Activated CD8-positive, alpha-beta memory T cell treated with anti-CD3 and anti-CD28 coated beads for 1 hour (primary cell): ENCODE data around the gene PIGM.

ENCODE experiments used
- DNase-seq, 2 donors: peaks; one replicate each; pipeline ENCODE4 v3.0.0-alpha.2; 2020; ENCODE audit warnings: low read depth in 1 of 2; ENCODE audit errors: extremely low read depth in 1 of 2

The PIGM gene

DNA sequence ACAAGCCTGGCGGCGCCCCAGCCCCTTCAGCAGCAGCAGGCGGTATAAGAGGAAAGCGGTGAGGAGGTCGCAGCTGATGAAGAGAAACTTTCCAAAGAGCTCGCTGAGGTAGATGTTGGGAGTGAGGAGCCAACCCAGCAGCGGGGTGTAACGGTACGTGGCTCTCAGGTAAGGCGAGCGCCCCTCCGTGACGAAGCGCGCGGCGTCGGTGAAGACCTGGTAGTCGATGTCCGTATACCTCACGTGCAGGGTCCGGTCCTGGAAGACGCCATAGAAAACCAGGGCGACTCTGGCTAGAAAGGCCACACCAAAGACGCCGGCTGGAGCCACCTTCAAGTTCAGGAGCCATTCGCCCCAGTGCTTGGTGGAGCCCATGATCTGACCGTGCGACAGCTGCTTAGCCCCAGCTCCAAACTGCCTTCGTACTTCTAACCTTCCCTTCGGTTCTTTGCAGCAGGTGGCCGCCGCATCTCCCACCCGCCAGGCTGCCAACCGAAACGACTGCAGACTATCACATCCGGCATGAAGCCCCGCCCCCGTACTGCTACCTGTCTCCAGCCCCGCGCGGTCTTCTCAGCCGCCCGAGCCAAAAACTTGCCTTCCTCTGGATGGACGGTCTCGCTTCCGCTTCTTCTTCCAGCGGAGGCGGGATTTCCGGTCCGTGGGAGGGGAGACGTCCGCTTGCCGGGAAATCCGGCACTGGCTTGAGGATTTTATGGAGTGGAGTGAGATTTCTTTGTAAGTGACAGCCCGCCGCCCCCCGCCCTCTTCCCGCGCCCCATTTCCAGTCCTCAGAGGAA lies at the start of gene PIGM:
Gene PIGM, minus strand, starts transcription at position 626 of the 800 bp plus-strand sequence. Its CDS starts 251 bp downstream, at position 375.
- DNase-seq: peak; percentile 87 to 88

DNA sequence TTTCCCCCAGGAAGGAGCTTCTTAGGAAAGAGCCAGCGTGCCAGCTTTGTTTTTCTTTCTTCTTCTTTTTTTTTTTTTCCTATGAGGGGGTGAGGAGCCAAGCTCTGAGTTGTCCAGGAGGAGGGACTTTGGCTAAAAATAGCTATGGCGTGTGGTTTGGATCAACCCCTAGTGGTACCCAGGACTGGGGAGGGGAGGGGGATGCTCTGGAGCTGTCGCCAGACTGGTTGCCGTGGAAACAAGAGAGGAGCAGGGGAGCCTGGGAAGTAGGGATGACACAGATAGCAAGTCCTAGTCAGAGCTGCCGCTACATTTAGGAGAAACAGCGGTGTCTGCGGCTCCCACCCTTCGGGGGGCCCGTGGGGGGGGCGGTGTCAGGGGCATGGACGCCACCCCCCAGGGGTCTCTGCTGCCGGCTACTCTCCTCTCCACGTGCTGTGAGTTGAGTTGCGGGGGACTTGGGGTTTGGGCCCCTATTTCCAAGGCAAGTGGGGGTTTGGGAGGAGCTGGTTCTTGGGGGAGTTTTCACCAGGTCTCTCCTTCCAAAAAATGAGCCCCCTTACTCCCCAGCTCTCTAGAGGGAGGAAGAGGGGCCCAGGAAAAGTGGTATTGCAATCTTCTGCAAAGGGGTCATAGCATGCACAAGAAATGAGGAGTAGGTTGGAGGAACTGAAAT lies 49.6 kb upstream of the PIGM start, which contains the start of gene KCNJ9:
Gene KCNJ9, plus strand, starts transcription at position 278 of the 676 bp plus-strand sequence. CDS start 2,493 bp downstream, outside the sequence.
- DNase-seq: no peak

DNA sequence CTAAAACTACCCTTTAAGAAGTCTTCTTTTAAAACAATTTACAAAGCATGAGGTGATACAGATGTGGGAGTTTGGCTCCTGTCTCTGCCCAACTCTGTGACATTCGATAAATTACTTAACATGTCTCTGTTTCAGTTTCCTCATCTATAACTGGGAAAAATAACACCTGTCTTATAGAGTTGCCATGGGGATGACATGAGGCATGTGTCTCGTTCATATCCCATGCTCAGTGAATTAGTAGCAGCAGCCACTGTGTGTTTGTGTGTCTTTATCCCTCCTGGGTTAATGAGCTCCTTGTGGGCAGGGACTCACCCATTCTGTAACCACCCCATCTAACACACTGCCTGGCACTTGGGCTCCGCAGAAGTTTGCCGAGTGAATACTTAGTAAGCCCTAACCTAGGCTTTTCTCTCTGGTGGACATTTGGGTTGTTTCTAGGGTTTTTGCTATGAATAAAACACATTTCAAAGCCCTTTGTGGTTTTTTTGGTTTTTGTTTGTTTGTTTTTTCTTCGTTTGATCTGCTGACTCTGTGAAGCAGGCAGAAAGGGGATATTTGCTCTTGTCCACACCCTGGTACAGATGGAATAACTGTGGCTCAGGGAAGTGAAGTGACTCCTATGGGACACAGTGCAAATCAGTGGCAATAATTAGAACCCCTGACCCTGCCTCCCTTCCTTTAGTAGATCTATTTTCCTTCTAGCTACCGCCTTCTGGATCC lies 48.8 kb upstream of the PIGM start:
- DNase-seq: no peak

DNA sequence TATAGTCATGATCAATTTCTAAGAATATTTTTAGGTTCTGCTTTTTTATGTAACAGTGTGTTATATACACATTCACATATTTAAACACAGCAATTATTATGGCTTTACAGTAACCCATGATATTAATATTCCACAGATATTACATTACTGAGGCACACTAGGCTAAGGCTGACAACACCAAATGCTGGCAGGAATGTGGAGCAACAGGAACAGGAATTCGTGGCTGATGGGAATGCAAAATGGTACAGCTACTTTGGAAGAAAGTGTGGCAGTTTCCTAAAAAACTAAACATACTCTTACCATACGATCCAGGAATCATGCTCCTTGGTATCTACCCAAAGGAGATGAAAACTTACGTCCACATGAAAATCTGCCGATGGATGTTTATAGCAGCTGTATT lies 47.7 kb upstream of the PIGM start:
- DNase-seq: no peak

DNA sequence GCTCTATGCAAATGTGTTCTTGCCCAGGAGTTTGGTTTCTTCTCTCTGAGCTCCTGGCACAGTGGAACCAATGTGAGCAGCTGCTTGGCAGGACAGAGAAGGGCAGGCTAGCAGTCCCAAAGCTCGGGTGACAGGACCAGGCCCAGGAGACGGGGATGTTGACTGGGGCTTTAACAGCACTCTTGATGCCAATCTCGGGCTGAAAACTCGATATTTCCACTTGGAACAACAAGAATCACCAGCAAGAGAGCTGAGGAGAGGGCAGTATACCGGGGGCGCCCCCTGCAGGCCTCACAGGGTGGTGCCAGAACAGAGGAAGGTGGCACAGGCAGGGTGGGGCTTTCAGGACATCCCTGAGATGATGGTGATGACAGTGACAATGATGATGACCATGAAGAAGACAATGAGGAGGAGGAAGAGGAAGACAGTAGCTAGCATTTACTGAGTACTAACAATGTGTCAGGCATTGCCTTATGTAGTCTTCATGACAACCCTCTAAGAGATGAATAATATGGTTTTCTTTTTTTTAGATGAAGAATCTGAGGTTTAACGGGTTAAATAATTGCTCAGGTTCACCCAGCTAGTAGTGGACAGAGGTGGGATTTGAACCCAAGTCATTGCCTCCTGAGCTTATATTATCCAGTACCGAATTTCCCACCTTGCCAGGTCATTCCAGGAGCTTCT lies 46.9 kb upstream of the PIGM start:
- DNase-seq: no peak

DNA sequence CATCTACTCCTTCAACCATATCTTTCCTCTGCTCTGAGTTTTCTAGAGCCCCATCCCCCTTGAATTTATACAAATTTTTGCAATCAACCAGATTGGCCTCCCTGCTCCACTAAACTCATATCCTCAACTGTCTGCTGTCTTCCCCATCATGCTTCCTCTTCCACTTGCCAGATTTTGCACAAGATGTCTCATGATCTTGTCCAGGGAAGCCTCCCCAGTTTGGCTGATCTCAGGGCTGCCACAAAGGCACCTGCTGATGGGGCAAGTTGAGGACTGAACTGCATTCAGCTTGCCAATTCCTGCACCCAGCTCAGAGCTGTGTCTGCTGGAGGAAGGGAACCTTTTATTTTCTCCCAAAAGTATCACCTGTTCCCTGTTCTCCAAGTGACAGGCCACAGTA lies 45.7 kb upstream of the PIGM start:
- DNase-seq: no peak

DNA sequence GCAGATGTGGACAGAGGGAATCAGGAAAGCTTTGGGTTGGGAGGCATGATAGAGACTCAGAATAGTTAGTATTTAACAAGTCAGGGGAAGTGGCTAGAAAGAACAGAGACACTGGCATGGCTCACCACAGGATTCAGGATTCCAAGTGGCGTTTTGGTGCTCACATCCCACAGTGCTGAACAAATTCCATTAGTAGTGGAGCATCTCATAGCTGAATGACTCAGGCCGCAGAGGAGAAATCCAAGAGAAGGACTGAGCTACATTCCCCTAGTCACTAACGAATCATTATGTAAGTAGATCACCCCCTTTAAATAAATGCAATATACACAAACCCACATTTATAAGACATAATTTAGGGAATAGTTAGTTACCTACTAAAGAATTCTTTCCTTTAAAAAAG lies 44.5 kb upstream of the PIGM start:
- DNase-seq: no peak

DNA sequence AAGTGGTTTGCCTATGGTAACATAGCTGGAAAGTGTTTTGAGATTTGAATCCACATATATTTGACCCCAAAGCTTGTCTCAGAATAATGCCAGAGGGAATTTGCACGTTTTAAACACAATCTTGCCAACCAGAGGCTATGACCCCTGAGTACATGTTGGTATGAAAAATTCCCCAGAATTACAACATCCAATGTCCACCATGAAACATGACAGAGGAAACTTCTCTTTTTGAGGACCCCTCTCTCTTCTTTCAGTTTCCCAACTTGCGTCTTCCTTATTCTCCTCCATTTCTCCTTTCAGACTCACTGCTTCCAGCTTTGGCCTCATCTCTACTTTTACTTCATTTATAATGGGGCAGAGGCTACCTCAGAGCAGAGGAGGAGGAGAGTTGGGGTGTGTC lies 44.0 kb upstream of the PIGM start:
- no peak for DNase-seq

DNA sequence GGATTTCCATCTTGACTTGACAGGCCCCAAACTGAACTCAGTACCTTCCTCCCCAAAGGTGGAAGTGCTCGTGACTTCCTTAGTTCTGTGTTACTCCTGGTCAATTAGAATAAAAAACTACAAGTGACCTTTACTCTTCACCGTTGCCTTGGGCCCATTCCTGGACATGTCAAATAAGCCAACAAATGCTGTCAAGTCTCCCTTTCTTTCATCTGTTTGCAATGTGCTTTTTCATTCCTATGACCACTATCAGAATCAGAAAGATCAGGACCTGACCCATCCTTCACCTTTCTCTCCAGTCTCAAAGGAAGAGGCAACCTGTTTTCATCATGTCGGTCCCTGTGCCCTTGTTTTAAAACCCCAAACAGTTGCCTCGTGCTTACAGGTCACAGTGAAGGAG lies 43.1 kb upstream of the PIGM start:
- DNase-seq: no peak

DNA sequence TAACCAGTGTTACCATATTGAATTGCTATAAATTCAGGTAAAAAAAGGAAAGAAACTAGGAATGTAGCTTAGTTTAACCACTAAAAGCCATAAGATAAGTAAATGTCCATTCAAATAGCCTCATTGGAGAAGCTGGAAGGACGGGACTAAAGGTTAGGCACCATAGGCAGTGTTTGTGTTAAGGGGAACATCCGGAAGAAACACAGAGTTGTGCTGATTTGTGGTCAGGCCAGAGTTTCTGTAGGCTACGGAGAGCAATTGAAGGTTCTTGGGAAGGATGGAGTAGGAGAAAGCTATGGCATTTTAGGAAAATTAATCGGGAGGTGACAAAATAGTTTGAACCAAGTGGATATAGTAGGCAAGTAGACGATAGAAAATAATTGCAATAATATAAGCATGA lies 39.5 kb upstream of the PIGM start:
- no peak for DNase-seq

DNA sequence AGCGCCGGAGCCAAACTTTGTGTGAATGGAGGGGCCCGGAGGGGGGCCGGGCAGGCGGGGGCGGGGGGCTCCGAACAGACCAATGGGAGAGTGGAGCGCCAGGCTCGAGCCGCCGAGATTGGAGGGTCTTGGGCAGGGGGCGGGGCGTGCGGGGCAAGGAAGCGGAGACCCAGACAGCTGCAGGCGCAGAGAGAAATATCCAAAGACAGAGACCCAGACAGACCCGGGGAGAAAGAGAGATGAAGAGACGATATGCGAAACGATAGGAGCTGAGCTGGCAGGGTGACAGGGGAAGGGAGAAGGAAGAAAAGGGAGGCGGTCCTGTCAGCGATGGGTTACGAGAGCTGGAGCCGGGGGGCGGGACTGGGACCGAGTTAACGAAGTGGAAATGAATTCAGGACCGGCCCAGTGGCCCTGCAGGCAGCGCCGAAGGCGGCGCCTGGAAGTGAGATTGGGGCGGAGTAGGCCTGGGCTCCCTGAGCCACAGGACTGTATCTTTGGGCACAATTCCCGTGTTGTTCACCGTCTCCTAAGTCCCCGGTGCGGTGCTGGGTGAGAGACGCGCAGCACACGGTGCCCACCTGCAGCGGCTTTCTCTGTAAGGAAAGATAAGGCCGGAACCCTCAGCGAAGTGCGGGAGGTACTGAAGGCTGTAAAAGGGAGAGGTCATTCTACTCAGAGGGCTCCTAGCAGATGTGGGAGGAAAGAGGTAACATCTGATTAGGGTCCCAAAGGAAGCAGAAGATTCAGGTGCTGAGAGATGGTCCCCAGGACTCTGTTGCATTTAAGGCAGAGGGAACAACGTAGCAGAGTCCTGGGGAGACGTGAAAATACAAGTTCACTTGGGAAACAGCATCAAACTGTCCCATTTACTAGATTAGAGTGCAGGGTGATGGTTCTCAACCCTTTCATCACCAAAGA lies 38.7 kb upstream of the PIGM start:
- peak; percentile 53 to 61 for DNase-seq

DNA sequence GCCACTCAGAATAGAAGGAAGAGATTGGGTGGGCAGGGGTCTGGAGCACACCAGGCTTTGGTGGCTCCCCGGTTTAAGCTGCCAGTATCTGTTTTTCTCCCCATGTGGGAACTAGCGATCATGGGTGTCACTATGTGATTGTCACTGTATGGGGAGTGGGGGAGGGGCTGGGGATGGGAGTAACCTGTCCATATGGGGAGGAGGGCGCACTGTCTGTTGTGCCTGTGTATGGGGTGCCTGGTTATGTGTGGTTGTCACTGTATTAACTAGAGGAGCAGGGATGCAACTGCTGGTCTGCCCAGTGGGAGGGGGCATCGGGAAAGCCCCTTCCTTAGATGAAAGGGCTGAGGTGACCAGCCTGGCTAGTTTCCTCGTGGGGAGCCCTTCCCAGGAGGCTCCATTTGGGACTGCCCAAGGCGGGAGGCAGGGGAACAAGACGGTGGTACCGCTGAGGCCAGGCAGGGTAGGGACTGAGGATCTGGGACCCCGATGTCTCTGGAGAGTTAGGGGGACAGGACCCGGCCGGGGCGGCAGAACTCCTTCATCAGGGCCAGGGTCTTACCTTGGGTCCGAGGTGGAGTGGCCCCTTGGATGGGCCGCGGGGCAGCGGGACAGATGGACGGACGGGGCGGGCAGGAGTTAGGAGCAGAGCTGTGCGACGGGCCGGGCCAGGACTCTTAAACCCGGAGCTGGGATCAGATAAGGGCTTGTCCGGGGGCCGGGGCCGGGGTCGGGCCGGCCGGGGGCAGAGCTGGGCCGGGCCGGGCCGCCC lies 37.9 kb upstream of the PIGM start, which contains the start of gene KCNJ10:
Gene KCNJ10, minus strand, starts transcription at position 701 of the 772 bp plus-strand sequence. CDS start 27,628 bp downstream, outside the sequence.
- no peak for DNase-seq

DNA sequence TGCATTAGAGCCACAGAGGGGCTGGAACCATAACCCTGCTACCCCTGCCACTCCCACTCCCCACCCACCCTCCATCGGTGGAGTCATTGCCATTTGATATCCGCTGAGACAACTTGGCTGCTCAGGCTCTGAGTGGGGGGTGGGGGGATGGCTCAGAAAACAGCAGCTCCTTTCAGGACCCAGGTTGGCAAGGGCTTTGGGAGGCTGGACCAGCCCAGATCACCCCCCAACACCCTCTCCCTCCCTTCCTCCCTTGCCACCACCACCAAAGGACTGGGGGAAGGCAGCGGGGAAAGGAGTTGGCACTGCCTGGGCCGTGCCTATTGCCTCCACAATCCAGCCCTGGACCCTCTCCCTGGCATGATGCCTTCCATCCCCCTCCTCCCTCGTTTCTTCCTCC lies 36.4 kb upstream of the PIGM start:
- DNase-seq: no peak

DNA sequence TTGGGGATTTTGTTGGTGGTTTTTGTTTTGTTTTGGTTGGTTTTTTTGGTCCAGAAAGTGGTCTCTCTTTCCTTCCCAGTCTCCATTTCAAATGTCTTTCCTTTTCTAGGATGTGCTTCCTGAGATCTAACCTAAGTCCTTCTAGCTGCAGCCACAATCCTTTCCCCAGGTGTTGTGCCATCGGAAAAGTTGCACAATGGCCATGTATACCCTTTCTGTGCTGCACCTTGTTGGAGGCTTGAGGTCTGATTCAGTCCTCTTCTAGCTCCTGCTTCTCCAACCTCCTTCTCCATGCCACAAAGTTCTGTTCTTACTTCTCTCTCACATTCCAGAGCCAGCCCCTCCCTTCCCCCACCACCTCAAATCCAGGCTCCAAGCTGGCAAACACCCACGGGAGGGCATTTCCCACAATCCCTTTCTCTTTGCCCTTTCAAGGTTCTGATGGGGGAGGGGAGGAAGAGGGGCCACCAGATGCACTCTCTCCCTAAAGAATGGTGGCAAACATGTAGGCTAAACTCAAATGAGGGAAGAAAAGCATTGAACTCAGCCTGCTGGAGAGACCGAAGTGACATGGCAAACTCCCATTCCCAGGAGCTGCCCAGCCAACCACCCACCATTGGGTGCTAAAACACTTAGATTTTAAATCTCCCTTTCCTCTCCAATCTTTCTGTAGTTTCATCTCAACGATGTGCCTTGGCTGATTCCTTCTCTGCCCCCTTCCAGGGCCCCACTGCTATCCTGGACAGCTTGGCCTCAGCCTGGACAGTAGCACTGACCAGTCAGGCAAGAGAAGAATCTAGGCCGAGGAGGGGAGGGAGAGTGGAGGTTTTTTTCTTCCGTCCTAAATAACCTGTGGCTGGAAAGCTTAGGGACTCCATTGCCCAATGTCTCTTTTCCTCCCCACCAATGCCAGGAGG lies 35.3 kb upstream of the PIGM start:
- DNase-seq: no peak

DNA sequence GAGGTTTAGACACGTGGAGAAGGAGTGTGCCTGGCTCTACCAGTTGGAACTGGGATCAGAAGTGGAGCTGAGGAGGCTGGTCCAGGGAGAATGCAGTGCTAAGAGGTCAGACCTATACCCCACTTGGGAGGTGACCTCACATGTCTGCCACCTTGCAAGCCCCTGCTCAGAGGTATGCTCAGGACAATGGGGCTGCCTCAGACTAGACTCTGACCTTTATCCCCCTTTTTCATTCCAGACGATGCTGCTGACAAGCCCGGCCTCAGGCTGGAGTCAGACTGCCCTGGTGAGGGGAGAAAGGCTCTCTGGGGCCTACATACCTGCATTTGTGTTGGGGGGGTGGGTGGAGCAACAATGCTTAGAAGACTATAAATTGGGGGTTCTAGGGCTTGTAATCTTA lies 33.0 kb upstream of the PIGM start:
- DNase-seq: no peak

DNA sequence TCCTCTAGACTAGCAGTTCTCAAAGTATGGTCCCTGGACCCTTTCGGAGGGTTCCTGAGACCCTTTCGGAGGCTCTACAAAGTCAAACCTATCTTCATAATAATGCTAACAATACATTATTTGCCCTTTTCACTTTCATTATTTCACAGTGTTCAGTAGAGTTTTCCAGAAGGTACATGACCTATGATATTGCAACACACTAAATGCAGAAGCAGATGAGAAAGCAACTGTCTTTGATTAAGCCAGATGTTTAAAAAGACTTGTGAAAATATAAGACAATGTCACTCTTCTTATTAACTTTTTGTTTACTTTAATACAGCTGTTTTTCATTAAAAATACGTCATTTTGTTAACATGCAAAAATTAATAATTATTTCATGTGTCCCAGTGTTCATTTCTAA lies 32.4 kb upstream of the PIGM start:
- DNase-seq: no peak

DNA sequence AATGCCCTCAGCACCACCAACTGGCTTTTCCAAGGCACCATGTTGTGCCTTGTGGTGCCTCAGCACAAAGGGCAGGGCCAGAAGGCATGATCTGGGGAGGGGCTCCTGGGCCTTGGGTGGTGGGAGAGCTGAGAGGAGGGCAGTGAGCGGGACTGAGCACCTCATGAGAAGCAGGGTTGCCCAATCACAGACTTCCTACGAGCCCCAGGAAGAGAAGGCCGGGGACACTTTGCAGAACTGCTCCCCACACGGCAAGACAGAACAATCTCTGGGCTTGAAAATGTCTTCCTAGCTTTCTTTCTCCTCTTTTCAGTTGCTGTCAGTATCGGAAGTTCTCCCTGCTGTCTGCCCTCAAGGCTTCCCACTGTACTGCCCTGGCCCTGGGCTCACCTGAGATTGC lies 31.4 kb upstream of the PIGM start:
- no peak for DNase-seq

DNA sequence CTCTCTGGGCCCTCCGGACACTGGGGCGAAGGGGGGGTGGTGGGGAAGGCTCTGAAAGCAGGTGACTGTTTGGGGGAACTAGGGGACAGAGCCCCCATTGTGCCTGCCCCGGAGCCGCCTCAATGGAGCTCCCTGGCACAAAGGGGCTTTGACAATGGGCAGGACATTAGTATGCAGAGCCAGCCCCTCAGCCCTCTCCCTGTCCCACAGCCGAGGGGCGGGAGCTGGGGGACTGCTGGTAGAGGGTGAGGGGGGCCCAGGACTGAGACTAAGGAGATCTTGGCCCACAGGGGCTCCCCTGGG lies 30.4 kb upstream of the PIGM start:
- DNase-seq: no peak
